Adipose tissue (tissue), 3 donors: Measurements from ENCODE around the gene DBNDD1. TPM values are rescaled to one million over a fixed set of nuclear protein-coding genes. Genes with fewer than 3 reads are reported as not detected.

Experiments used
- H3K27ac ChIP-seq: one replicate; pipeline ENCODE4 v1.5.1; 2013; ENCODE audit warnings: low read depth, low read length
- WGBS, 3 donors: extraction: QIAGEN DNeasy Blood & Tissue Kit; methylation state at CpG; one replicate each; pipeline ENCODE4 v1.1.7; 2013; 5-methylcytosine and 5-hydroxymethylcytosine counted together
- polyA plus RNA-seq, 3 donors: library from polyadenylated mRNA; stranded (reverse); fragments of 200-250 nt; gene quantifications; one replicate each; pipeline ENCODE4 v1.2.3, GENCODE V29; 2013
- donor health status: healthy with polysubstance abuse.
- donor health status: Bipolar disorder and iron deficiency.
- donor health status: healthy.

Gene DBNDD1
- polyA plus RNA-seq, 3 donors, result 0.56 to 10.5 (median 0.82) TPM

DNA sequence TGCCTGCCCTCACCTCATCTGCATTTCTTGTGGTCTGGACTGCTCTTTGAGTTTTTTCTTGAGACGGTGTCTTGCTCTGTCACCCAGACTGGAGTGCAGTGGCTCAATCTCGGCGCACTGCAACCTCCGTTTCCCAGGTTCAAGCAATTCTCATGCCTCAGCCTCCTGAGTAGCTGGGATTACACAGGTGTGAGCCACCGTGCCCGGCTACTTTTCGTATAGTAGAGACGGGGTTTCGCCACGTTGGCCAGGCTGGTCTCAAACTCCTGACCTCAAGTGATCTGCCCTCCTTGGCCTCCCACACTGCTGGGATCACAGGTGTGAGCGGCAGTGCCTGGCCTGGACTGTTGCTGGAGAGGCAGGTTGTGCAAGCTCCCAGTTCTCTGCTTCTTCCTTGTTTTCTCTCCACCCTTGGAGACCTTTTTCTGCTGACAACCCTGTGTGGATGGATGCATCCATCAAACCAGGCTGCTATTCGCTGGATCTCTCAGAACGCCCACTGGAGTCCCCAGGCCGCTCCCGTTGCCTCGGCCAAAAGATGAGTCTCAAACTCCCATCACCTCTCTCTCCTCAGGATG is 22.7 kb upstream of the DBNDD1 start:
- WGBS, 3 donors, result 89 to 93% (median 90%) methylated on average over 16 of the region's 16 CpGs
- no peak overlapping the region for H3K27ac ChIP-seq

DNA sequence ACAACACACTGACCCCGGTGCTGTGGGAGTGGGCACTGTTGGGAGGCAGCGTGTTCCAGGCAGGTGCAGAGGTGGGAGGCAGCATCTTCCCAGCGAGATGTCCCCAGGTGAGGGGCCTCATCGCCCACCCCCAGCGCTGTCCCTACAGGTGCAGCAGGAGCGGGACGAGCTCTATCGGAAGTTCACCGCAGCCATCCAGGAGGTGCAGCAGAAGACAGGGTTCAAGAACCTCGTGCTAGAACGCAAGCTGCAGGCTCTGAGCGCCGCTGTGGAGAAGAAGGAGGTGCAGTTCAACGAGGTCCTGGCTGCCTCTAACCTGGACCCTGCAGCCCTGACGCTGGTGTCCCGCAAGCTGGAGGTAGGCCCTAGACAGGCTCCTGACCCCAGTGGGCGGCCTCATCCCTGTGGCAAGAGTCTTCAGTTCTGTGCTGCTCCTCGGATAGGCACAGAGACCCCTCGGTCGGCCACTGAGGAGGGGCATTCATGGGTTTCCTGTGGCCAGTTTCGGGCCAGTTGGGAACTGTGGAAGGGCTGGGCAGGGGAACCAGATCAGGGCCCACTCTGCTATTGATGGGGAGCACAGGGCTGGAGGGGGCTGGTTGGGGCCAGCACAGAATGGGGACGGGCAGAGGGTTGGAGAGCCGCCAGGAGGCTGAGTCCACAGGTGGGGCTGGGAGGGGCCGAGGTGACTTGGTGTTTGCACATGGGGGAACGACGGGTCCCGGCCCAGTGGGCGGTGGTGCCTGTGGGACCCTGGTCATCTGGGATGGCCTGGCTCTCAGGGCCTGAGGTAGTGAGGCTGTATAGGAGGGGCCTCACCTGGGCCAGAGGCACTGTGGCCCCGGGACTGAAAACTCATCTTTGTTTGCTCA is 21.1 kb upstream of the DBNDD1 start:
- no peak overlapping the region for H3K27ac ChIP-seq
- 94 to 95% (median 95%) methylated on average over 28 to 29 of the region's 29 CpGs for WGBS, 3 donors

DNA sequence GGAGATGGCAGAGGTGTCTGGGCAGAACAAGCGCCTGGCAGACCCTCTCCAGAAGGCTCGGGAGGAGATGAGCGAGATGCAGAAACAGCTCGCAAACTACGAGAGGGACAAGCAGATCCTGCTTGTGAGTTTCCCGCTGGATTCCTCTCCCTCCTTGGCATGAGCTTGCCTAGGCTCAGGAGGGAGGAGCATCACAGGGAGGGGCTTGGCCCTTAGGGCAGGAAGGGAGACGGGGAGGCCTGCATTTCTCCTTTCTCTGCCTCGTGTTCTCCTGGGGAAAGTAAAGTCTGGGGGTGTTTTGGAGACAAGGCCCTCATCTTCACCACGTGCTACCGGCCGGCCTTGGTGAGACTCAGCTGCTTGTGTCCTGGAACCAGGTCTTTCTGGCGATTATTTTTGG is 18.0 kb upstream of the DBNDD1 start:
- no peak overlapping the region for H3K27ac ChIP-seq
- 65 to 78% (median 69%) methylated on average over 12 of the region's 12 CpGs for WGBS, 3 donors

DNA sequence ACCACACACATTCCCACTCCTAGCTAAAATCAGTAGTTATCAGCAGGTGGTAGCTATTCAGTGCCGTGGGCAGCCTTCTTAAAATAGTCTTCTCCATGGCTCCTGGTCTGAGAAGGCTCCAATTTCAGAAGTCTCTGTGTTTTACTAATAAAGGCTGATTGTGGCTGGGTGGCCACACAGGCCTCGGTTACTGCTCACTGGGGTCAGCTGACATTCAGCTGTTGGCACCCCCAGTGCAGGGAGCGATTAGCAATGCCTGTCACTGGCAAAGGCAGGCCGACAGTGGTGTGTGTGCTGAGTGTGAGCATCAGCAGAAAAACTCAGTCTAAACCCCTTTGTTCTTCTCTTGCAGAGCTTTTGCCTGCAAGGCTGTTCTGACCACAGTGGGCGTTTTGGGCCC is 16.6 kb upstream of the DBNDD1 start:
- H3K27ac ChIP-seq, result no peak overlapping the region
- 89 to 92% (median 91%) methylated on average over 5 of the region's 5 CpGs for WGBS, 3 donors

DNA sequence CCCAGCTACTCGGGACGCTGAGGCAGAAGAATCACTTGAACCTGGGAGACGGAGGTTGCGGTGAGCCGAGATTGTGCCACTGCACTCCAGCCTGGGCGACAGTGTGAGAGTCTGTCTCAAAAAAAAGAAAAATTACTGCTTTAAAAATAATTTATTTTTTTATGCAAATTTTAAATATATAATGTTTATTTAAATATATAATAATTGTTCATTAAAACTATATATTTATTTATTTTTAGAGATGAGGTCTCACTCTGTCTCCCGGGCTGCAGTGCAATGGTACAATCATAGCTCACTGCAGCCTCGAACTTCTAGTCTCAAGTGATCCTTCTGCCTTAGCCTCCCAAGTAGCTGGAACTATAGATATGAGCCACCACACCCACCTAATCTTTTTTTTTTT is 15.2 kb upstream of the DBNDD1 start:
- WGBS, 3 donors, result 87 to 89% (median 88%) methylated on average over 8 of the region's 8 CpGs

DNA sequence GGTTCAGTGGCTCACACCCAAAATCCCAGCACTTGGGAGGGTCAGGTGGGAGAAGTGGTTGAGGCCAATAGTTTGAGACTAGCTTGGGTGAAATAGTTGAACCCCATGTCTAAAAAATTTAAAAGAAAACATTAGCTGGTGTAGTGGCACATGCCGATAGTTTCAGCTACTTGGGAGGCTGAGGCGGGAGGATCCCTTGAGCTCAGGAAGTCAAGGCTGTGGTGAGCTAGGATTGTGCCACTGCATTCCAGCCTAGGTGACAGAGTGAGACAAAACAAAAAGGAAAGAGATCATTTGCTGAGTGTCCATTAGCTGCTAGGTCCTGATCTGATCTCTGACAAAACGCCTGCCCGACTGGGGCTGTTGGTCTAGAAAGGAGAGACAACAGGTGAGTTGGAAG is 14.1 kb upstream of the DBNDD1 start:
- WGBS, 3 donors, result 84 to 92% (median 87%) methylated on average over 4 of the region's 4 CpGs
- H3K27ac ChIP-seq, result no peak overlapping the region

More for the DNA sequence above, 15.2 kb upstream of the DBNDD1 start:
- no peak overlapping the region for H3K27ac ChIP-seq

DNA sequence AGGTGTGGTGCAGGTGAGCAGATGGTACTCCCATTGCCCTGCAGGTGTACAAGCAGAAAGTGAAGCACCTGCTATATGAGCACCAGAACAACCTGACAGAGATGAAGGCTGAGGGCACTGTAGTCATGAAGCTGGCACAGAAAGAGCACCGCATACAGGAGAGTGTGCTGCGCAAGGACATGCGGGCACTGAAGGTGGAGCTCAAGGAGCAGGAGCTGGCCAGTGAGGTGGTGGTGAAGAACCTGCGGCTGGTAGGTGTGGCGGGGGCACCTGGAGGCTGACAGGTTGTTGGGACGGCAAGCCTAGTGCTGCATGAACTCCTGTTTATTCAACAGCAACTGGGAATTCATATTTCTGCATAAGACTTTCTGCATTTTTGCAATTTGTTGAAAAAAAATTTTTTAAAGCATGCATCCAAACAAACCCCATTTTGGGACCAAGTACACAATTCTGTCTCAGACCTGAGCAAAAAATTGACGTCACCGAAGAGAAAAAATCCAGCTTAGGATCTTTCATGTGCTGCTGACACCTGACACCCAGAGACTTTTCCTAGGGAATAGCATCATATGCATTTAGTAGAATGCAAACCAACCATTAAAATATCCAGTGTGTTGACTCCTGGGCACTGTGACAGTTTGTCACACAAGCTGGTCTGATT is 13.5 kb upstream of the DBNDD1 start:
- WGBS, 3 donors, result 76 to 95% (median 79%) methylated on average over 8 of the region's 8 CpGs
- H3K27ac ChIP-seq, result no peak overlapping the region

DNA sequence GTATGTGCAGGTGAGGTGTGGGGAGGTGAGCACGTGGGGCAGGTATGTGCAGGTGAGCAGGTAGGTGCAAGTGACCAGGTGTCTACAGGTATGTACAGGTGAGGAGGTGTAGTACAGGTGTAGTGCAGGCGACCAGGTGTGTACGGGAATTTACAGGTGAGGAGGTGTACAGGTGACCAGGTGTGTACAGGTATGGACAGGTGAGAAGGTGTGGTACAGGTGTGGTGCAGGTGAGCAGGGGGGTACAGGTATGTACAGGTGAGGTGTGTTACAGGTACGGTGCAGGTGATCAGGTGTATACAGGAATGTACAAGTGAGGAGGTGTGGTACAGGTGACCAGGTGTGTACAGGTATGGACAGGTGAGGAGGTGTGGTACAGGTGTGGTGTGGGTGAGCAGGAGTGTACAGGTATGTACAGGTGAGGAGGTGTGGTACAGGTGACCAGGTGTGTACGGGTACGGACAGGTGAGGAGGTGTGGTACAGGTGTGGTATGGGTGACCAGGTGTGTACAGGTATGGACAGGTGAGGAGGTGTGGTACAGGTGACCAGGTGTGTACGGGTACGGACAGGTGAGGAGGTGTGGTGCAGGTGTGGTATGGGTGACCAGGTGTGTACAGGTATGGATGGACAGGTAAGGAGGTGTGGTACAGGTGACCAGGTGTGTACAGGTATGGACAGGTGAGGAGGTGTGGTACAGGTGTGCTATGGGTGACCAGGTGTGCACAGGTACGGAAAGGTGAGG is 12.8 kb upstream of the DBNDD1 start:
- WGBS, 3 donors, result 80 to 91% (median 83%) methylated on average over 9 of the region's 9 CpGs
- no peak overlapping the region for H3K27ac ChIP-seq

DNA sequence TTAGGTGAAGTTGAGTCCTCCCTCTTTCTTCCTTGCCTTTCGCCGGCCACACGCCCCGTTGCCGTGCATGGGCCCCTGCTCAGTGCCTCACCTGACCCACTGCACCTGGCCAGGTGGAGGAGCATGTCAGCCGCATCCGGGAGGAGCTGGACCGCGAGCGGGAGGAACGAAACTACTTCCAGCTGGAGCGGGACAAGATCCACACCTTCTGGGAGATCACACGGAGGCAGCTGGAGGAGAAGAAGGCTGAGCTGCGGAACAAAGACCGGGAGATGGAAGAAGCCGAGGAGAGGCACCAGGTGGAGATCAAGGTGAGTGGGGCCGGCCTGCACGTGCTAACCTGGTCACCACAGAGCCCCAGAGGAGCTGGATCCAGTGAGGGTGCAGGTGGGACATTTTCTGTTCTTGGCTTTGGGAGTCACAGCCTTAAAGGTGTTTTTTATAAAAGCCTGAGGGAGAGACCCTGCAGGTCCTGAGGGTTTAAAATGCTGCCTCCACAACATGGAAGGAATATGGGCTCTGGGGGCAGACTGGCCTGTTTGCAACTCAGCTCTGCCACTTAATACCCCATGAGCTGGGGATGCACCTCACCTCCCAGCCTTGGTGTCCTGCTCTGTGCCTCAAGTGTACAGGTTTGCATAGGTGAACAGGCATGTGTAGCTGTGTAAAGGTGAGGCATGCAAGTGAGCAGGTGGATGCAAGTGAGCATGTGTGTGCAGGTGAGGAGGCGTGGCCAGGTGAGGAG is 12.1 kb upstream of the DBNDD1 start:
- 91 to 96% (median 92%) methylated on average over 19 of the region's 19 CpGs for WGBS, 3 donors
- no peak overlapping the region for H3K27ac ChIP-seq

DNA sequence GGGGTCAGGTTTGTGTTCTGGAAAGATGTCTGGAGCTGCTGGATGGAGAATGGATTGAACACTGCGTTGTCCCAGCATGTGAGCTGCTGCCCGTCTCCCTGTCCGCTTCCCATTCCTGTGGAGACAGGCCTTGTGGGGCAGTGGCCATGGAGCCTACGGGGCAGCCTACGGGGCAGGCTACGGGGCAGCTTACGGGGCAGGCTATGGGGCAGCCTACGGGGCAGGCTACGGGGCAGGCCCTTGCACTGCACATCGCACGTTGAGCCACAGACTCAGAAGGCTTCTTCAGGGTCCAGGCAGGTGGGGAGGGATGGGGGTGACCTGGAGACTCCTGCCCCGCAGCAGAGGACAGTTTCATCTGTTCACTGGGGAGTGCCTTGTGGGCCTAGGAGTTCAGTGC is 9.7 kb upstream of the DBNDD1 start:
- WGBS, 3 donors, result 88 to 95% (median 91%) methylated on average over 12 of the region's 12 CpGs
- no peak overlapping the region for H3K27ac ChIP-seq

DNA sequence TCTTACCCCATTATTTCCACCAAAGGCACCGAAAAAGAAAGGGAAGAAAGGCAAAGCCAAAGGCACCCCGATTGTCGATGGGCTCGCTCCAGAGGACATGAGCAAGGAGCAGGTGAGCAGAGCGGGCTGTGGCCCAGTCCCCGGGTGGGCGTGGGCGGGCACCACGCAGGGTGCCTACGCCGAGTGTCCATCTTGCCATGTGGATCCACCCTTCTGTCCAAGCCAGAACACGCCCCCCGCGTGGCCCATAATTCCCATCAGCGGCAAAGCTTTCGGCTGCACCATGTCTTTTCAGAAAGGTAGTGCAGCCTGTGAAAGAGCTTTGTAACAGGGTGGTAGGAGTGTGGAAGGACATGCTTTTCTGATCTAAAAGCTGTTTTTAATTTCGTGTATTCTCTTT is 8.4 kb upstream of the DBNDD1 start:
- H3K27ac ChIP-seq, result no peak overlapping the region
- WGBS, 3 donors, result 89 to 94% (median 91%) methylated on average over 17 of the region's 17 CpGs

DNA sequence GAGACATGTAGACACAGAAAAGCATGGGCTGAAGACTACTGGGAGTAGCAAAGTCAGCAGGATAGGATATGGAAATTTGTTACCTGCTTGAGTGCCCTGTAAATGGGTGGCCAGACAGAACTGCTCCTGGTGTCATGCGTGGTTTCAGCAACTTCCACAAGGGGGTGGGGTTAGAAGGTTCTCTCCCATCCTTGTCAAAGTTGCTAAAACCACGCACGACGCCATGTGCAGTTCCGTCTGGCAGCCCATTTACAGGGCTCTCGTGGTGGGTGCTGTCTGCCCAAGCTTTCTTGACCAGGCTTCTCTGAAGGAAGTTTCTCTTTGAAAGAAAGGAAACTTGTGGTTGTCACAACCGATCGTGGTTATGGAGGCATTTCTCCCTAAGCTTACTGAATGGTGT is 6.9 kb upstream of the DBNDD1 start:
- WGBS, 3 donors, result 57 to 81% (median 58%) methylated on average over 8 of the region's 8 CpGs
- no peak overlapping the region for H3K27ac ChIP-seq

DNA sequence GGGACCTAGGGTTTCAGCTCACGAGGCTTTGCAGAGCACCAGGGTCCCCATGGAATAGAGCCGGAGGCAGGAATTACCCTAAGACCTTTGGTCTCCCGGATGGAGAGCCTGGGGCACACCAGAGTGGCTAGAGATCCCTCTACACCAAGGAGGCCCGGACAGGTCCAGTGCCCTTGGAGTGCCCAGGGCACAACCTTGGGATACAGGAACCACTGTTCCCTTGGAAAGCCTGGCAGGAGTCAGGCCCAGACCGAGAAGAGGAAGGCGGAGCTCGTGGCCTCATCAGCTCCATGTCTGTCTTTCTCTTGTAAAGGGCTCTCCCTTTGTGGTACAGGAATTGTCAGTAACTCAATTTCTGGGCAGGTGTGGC is 3.8 kb upstream of the DBNDD1 start:
- 14 to 47% (median 32%) methylated on average over 7 of the region's 7 CpGs for WGBS, 3 donors
- H3K27ac ChIP-seq, result no peak overlapping the region

DNA sequence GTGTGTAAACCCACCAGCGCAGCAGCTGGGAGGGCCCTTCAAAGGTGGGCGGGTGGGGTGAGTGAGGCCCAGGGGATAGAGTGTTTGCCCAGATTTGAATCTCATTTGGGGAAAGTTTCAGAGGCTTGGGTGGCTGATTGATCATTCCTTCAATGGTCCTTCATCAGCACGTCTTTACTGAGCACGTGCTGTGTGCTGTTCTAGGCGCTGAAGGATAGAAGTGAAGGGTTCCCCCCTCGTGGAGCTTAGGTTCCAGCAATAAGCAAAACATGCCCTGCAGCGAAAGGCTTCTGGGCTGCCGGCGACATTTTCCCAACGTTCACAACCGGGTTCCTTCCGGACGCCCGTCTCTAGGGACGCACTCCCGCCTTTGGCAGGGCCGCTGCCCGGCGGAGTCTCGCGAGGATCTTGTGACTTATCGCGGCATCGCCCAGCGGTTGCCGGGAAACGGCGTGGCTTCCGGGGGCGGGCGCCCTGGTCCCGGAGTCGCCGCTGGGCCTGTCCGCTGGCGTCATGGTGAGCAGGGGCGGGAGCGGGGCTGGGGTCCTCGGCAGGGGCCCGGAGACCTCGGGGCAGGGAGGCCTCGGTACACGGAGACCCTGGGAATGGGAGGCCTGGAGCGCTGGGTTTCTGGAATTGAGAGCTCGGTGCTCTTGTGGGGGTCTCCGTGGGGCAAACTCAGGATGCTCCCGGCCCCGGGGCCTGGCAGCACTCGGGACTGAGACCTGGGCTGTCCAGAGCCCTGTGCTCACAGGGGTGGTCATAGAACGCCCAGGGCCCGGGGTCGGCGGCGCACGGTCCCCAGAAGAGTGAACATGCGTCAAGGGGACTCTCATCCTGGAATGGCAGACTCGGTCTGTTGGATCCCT is 3.2 kb upstream of the DBNDD1 start:
- WGBS, 3 donors, result 6% methylated on average over 46 to 57 of the region's 57 CpGs
- no peak overlapping the region for H3K27ac ChIP-seq

DNA sequence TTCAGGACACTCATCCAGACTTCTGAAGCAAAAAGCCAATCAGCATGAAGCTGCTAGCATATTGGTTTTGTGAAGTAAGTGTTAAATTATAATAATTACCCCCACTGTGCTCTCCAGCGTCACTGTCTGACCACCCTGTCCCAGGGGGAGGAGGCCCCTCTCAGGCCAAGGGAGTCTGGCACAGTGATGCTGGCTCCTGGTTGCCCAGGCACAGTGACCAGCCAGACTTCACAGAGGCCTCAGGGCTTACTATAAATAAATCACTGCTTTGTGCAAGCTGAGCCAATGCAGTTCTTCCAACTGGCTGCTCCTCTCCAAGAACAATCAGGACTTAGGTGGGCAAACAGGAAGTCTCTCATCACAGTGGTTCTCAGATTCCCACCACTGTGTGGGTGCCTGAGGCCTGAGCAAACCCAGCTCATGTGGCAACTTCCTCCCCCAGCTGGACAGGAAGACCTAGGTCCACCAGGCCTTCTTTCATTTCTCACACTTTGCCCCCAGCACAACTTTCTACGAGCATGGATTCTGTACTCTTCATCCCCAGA is 1.7 kb upstream of the DBNDD1 start:
- H3K27ac ChIP-seq, result no peak overlapping the region
- WGBS, 3 donors, result 73 to 86% (median 74%) methylated on average over 2 of the region's 2 CpGs

DNA sequence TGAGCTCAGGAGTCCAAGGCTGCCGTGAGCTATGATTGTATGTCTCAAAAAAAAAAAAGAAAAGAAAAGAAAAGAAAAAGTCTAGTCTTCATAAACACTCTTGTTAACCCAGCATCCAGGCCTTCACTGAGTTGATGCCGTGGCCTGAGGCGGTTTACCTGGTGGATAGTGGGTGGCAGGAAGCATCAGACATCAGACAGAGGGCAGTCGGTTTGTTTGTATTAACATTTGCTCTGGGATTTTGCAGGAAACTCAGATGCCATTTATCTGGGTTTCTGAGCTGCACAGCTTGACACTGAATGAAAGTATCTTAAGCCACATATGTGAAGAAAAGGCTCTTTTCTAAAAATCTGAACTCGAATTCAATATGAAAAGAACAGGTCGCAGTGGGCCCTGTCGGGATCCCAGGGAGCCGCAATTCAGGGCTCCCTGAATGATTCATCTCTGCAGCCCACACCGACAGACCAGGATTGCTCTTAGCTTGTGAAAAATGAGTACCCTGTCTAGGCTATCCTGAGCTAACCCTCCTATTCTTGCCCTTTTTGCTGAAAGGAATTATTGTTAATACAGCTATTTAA is 1.1 kb upstream of the DBNDD1 start:
- H3K27ac ChIP-seq, result no peak overlapping the region
- 66 to 88% (median 84%) methylated on average over 9 of the region's 9 CpGs for WGBS, 3 donors
